Measurements from ENCODE around the gene MAPK11.
"Not testable (repeated sequence)": the region's sequence is repeated elsewhere in the genome, so short reads cannot be mapped to it uniquely, and the experiment has no call there.

Gene MAPK11

DNA sequence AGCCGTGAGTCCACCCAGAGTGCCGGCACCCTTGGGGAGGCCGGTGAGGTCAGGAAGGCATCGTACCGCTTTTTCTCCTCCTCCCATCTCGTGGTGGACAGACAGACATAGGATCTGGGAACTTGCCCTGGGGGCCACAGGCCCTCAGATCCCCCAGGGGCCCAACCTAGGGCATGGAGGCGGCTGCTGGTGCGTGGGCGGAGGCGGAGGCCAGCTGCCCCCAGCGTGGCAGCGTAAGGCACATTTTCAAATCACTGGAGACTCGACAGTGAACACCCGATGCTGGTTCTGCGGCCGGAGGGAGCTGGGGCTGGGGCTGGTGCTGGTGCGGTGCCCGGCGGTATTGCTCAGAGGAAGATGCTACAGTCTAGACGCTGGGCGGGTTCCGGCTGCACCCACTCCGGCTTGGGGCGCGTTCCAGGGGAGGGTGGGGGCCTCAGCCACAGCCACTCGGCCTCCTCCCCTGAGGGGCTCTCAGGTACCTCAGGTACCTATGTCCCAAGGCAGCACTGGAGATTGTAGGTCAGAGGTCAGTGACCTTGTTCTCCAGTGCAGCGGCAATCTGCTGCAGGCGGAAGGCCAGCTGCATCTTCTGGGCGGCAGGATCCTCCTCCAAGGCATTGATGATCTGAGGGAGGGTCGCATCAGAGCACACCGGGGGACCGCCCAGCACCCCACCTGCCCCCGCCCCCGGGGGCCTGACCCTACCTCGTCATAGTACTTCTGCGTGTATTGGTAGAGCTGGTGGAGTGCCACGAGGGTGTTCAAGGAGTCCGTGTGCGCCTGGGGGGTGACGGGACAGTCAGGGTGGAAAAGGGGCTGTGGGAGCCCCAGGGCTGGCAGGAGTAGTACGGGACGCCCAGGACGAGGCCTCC is 5.2 kb upstream of the MAPK11 start:
- ATAC-seq = no peak

- no peak for ATAC-seq
Observed at GRCh38 chr22:50274771-50275170, 4.6 kb upstream of the MAPK11 start.

DNA sequence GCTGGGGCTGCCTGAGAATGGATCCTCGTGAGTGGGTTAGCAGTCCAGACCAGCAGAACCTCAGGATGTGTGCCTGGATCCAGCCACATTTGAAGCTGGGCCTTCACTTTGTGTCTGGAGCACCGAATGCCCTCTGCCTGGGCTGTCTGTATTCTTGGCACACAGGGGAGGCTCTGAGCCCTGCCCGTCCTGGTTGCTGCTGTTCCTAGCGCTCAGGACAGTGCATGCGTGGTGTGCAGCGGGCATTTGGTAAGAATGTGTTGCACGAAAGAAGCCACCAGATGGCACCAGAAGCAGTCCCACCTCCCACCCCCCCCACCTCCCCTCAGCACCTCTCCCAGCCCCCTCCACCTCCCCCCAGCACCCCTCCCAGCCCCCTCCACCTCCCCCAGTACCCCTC is 4.1 kb upstream of the MAPK11 start:
- no peak for ATAC-seq

DNA sequence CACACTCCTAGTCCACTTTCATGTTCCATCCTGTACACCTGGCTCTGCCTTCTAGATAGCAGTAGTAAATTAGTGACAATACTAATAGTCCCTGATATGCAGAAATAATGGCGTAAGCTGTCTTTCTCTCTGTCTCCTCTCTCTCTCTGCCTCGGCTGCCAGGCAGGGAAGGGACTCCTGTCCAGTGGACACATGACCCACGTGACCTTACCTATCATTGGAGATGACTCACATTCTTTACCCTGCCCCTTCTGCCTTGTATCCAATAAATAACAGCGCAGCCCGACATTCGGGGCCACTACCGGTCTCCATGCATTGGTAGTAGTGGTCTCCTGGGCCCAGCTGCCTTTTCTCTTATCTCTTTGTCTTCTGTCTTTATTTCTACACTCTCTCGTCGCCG is 3.6 kb upstream of the MAPK11 start:
- ATAC-seq = not testable (repeated sequence)

- not testable (repeated sequence) for ATAC-seq
Observed at GRCh38 chr22:50273352-50273751, 3.2 kb upstream of the MAPK11 start.

GRCh38 chr22:50272044-50272802 is 2.0 kb upstream of the MAPK11 start:
- ATAC-seq = no peak

- no peak for ATAC-seq
Observed at GRCh38 chr22:50271519-50271970, 1.4 kb upstream of the MAPK11 start.

- ATAC-seq = peak; percentile 44 to 59
Observed at GRCh38 chr22:50270666-50271394, 650 bp upstream of the MAPK11 start.

- no peak for ATAC-seq
Observed at GRCh38 chr22:50269573-50269969, 609 bp downstream of the MAPK11 start.

GRCh38 chr22:50268655-50269113 is 1.5 kb downstream of the MAPK11 start:
- no peak for ATAC-seq

- peak; percentile 8 to 10 for ATAC-seq
Observed at GRCh38 chr22:50267591-50268390, 2.4 kb downstream of the MAPK11 start.

- ATAC-seq = no peak
Observed at GRCh38 chr22:50266994-50267393, 3.2 kb downstream of the MAPK11 start.

DNA sequence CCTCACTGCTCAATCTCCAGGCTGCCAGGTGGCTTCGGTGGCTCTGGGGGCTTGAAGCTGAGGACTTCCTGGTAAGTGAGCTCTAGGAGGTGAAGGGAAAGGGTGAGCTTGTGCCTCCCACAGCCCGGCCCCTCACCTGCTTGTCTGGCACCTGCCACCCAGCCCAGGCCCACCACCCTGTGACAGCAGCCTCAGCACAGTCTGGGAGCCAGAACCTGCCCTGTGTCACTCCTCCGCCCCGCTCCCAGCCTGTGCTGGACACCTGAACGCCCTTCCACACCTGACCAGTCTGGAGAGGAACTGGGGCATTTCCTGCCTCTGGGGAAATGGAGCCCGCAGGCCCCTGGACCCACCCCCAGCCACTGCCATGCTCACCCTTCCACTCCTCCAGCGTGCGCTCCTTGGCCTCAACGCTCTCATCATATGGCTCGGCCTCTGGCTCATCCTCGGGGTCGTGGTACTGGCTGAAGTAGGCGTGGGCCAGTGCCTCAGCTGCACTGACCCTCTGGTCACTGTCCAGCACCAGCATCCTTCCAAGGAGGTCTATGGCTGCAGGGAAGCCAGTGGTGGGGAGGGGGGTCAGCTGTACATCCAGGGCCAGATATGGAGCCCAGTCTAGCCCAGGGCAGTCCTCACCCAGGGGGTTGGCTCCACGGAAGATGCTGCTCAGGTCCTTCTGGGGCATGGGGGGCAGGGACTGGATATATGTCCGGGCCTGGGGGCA is 5.1 kb downstream of the MAPK11 start:
- ATAC-seq = no peak

DNA sequence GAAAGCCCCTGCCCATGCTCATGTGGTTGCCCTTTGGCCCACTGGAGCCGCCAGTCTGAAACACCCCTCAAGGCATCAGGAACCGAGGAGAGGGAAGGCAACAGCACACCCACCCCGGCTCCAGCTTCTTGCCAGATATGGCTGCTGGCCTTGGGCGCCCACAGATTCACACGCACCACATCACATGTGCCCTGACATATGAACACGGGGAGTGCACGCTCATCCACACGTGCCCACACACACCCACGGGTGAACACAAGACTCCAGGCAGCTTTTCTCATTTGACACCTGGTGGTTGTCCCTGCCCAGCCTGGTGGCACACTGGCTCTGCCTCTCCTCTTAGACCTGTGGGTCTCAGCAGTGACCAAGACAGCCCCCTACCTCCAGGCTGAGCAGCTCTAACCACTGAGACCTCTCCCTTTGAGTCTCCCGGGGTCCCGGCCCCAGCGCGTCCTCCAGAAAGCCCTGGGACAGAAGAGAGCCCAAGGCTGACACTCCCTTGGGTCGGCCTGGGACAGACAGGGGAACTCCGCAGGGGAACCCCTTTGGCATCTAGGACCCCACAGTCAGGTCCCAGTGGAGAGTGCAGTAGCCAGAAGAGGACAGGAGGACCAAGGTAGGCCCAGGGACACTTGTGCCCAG is 6.0 kb downstream of the MAPK11 start:
- no peak for ATAC-seq

GRCh38 chr22:50262973-50263617 is 7.1 kb downstream of the MAPK11 start:
- ATAC-seq = no peak

GRCh38 chr22:50262460-50262911 is 7.7 kb downstream of the MAPK11 start:
- peak; percentile 33 to 37 for ATAC-seq

GRCh38 chr22:50261615-50262459 is 8.3 kb downstream of the MAPK11 start, which contains the start of gene MAPK12:
TSS of gene MAPK12 (minus strand) at chr22:50261683. CDS start at chr22:50261509, 174 bp downstream.
- ATAC-seq = no peak

GRCh38 chr22:50260801-50261614 is 9.2 kb downstream of the MAPK11 start:
- ATAC-seq = peak; percentile 14 to 31

All from activated CD4-positive, CD25-positive, alpha-beta regulatory T cell treated with anti-CD3 and anti-CD28 coated beads, Interleukin-2, amount 50 U/mL, for 24 hours (primary cell).